HEK293 (cell line): Measurements from ENCODE around the gene PPCDC.

Experiments used
- CTCF ChIA-PET: fragments of 350-600 bp; formaldehyde crosslinking; extraction: SDS; loops from one replicate; lab custom pipeline; 2021; ENCODE audit warnings: antibody characterized with exemption; lab: Yijun Ruan, JAX
- POLR2A ChIA-PET: fragments of 300-600 bp; formaldehyde crosslinking; extraction: SDS; loops from one replicate; lab custom pipeline; 2020; ENCODE audit warnings: antibody characterized with exemption, inconsistent platforms; lab: Yijun Ruan, JAX
- H3K27ac ChIP-seq: fragments of 200-500 bp; sonication (Bioruptor generic); 2 replicates; pipeline ENCODE4 v1.5.1; 2014; ENCODE audit warnings: low read depth, low read length, control low read depth, inconsistent platforms; ENCODE audit errors: extremely low read depth
- H3K36me3 ChIP-seq, 2 experiments: fragments of 200-500 bp in 1 of 2; sonication (Bioruptor generic) in 1 of 2; 1 replicate in 1 of 2; 2 replicates in 1 of 2; pipeline ENCODE4 v1.5.1; 2014 to 2017; ENCODE audit warnings: inconsistent platforms in 2 of 2, low read length in 2 of 2; ENCODE audit not compliant: control insufficient read depth in 2 of 2, insufficient read depth in 1 of 2
- H3K4me1 ChIP-seq: fragments of 200-500 bp; sonication (Bioruptor generic); 2 replicates; pipeline ENCODE4 v1.5.1; 2014; ENCODE audit warnings: mild to moderate bottlenecking, low read length, inconsistent platforms; ENCODE audit not compliant: control insufficient read depth, insufficient read depth
- H3K4me3 ChIP-seq: 2 replicates; pipeline ENCODE4 v1.5.1; 2011; ENCODE audit warnings: low read depth, mild to moderate bottlenecking, control low read depth, low read length, moderate library complexity
- H3K9me3 ChIP-seq: fragments of 200-500 bp; sonication (Bioruptor generic); 2 replicates; pipeline ENCODE4 v1.5.1; 2014; ENCODE audit warnings: low read depth, low read length, inconsistent platforms; ENCODE audit not compliant: control insufficient read depth, insufficient read depth
- MEIS1 ChIP-seq: sonication (generic); formaldehyde crosslinking; IDR thresholded peaks from 2 replicates; pipeline ENCODE4 v1.8.1; 2022; ENCODE audit warnings: missing genetic modification reagents, mild to moderate bottlenecking, borderline replicate concordance
- PRDM1 ChIP-seq: fragments of 450-650 bp; formaldehyde crosslinking; IDR thresholded peaks from 2 replicates; pipeline ENCODE4; 2016; ENCODE audit warnings: missing biosample characterization, missing genetic modification characterization
- SP3 ChIP-seq: fragments of 450-650 bp; formaldehyde crosslinking; IDR thresholded peaks from 2 replicates; pipeline ENCODE4 v1.5.1; 2016; ENCODE audit warnings: missing biosample characterization, missing genetic modification characterization
- ZEB2 ChIP-seq: fragments of 450-650 bp; formaldehyde crosslinking; IDR thresholded peaks from 2 replicates; pipeline ENCODE4 v1.5.1; 2016; ENCODE audit warnings: missing biosample characterization, missing genetic modification characterization
- ZFP3 ChIP-seq: fragments of 450-650 bp; formaldehyde crosslinking; IDR thresholded peaks from 2 replicates; pipeline ENCODE4 v1.5.1; 2016; ENCODE audit warnings: low read depth, missing biosample characterization, missing genetic modification characterization
- ZNF121 ChIP-seq: fragments of 450-650 bp; formaldehyde crosslinking; IDR thresholded peaks from 2 replicates; pipeline ENCODE4 v1.5.1; 2016; ENCODE audit warnings: missing biosample characterization, missing genetic modification characterization
- ZNF169 ChIP-seq: fragments of 450-650 bp; formaldehyde crosslinking; IDR thresholded peaks from 2 replicates; pipeline ENCODE4 v1.5.1; 2016; ENCODE audit warnings: missing biosample characterization, missing genetic modification characterization
- ZNF24 ChIP-seq: fragments of 450-650 bp; formaldehyde crosslinking; IDR thresholded peaks from 2 replicates; pipeline ENCODE4 v1.5.1; 2016; ENCODE audit warnings: missing biosample characterization, missing genetic modification characterization
- ZNF354C ChIP-seq: fragments of 450-650 bp; formaldehyde crosslinking; IDR thresholded peaks from 2 replicates; pipeline ENCODE4 v1.5.1; 2016; ENCODE audit warnings: missing biosample characterization, missing genetic modification characterization, low read depth, borderline replicate concordance
- ZNF501 ChIP-seq: fragments of 450-650 bp; formaldehyde crosslinking; IDR thresholded peaks from 2 replicates; pipeline ENCODE4 v1.5.1; 2016; ENCODE audit warnings: missing biosample characterization, missing genetic modification characterization
- ZNF521 ChIP-seq: fragments of 450-650 bp; formaldehyde crosslinking; IDR thresholded peaks from 2 replicates; pipeline ENCODE4 v1.5.1; 2017; ENCODE audit warnings: missing biosample characterization, mild to moderate bottlenecking, missing genetic modification characterization
- ZNF529 ChIP-seq: fragments of 450-650 bp; formaldehyde crosslinking; IDR thresholded peaks from 2 replicates; pipeline ENCODE4 v1.5.1; 2017; ENCODE audit warnings: missing genetic modification characterization, missing biosample characterization; ENCODE audit not compliant: insufficient replicate concordance
- ZNF549 ChIP-seq: fragments of 450-650 bp; IDR thresholded peaks from 2 replicates; pipeline ENCODE4 v1.5.1; 2018; ENCODE audit warnings: missing biosample characterization, missing genetic modification characterization, mild to moderate bottlenecking, inconsistent platforms, moderate library complexity
- ZNF658 ChIP-seq: fragments of 450-650 bp; formaldehyde crosslinking; IDR thresholded peaks from 2 replicates; pipeline ENCODE4; 2016; ENCODE audit warnings: missing biosample characterization, missing genetic modification characterization
- ZNF701 ChIP-seq: fragments of 450-650 bp; formaldehyde crosslinking; IDR thresholded peaks from 2 replicates; pipeline ENCODE4 v1.5.1; 2016; ENCODE audit warnings: missing biosample characterization, missing genetic modification characterization
- ZNF776 ChIP-seq: fragments of 450-650 bp; formaldehyde crosslinking; IDR thresholded peaks from 2 replicates; pipeline ENCODE4 v1.5.0; 2017; ENCODE audit warnings: missing biosample characterization, missing genetic modification characterization, borderline replicate concordance
- ZNF830 ChIP-seq: fragments of 450-650 bp; IDR thresholded peaks from 2 replicates; pipeline ENCODE4 v1.5.0; 2018; ENCODE audit warnings: missing biosample characterization, missing genetic modification characterization, low read depth, mild to moderate bottlenecking, moderate library complexity
- ZSCAN30 ChIP-seq: fragments of 450-650 bp; IDR thresholded peaks from 2 replicates; pipeline ENCODE4 v1.5.1; 2018; ENCODE audit warnings: missing biosample characterization, mild to moderate bottlenecking, missing genetic modification characterization, moderate library complexity
- TF ChIP-seq, protein P1 (sequence below): fragments of 450-650 bp; IDR thresholded peaks from 2 replicates; pipeline ENCODE4 v1.5.1; 2018; ENCODE audit warnings: missing biosample characterization, missing genetic modification characterization
- TF ChIP-seq, protein P2 (sequence below): fragments of 450-650 bp; formaldehyde crosslinking; IDR thresholded peaks from 2 replicates; pipeline ENCODE4 v1.5.1; 2016; ENCODE audit warnings: missing biosample characterization, missing genetic modification characterization, low read depth
- TF ChIP-seq, protein P3 (sequence below): fragments of 450-650 bp; formaldehyde crosslinking; conservative IDR thresholded peaks from 2 replicates; pipeline ENCODE4 v1.5.1; 2016; ENCODE audit warnings: low read depth, missing biosample characterization, missing genetic modification characterization

Gene PPCDC

DNA sequence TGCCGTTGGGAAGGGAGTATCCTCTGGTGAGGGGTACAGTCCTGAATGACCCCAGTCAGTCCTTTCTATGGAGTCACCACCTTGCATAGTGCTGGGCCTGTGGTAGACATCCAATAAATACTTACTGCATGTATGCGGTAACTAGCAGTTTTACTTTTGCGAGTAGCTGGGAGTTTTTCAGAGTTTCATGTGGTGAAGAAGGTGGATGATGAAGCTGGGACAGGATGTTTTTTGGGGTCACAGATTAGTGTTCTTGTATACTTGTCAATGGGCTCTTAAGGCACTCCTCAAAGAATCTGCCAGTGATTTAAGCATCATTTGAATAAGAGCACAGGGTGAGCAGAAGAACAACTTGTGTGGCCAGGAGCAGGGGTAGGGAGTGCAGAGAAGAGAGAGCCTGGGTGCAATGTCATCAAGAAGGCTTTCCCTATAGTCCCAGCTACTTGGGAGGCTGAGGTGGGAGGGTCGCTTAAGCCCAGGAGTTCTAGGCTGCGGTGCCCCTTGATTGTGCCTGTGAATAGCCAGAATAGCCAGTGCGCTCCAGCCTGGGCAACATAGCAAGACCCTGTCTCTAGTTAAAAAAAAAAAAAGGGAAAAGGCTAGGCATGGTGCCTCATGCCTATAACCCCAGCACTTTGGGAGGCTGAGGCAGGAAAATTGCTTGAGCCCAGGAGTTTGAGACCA, 22.1 kb downstream of the PPCDC start:
- peaks cover 0 to 41% of the 10 kb centered on the region in 2 experiments; a peak in 2 of 3 replicates for H3K36me3 ChIP-seq
- no peak overlapping the region for H3K27ac ChIP-seq
- no peak overlapping the region for H3K4me3 ChIP-seq
- ChIA-PET POLR2A (interaction anchor here (0.6 to 2.1 kb wide), 3 partner anchors 54 to 170 kb away, joined by 3 to 6 read pairs (median 5); no protein-coding TSS in a partner anchor), CTCF (interaction anchor here (1.0 to 1.4 kb wide), 3 partner anchors 8 to 160 kb away, joined by 3 to 5 read pairs (median 4); no protein-coding TSS in a partner anchor)
- no peak for TF ChIP-seq ZEB2 (tag by site-specific recombination)
- no peak for TF ChIP-seq ZFP3 (tag by site-specific recombination)
- no peak for TF ChIP-seq ZNF521 (tag by site-specific recombination)
- TF ChIP-seq ZNF121 (tag by site-specific recombination) = peak; percentile 71; the same call in 1 of the 2 replicates
- no peak for TF ChIP-seq ZNF501 (tag by site-specific recombination)
- no peak for TF ChIP-seq ZNF776 (tag by site-specific recombination)
- no peak for TF ChIP-seq MEIS1 (CRISPR knock-in tag)
- H3K9me3 ChIP-seq = no peaks in the 10 kb centered on the region
- H3K4me1 ChIP-seq = peaks cover 13% of the 10 kb centered on the region

DNA sequence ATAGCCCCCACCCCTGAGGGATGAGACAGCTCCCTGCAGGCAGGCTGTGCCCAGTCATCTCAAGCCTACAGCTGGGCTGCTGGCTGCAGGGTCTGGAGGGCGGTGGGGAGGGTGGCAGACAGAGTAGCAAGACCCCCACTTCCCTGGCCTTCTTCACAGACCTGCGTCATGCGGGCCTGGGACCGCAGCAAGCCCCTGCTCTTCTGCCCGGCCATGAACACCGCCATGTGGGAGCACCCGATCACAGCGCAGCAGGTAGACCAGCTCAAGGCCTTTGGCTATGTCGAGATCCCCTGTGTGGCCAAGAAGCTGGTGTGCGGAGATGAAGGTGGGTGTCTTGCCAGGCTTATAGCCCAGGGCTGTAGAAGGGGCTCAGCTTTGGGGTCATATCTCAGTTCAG, 25.0 kb downstream of the PPCDC start:
- Histone ChIP-seq H3K36me3 (peaks cover 0 to 36% of the 10 kb centered on the region in 2 experiments; a peak in 2 of 3 replicates), H3K27ac (no peak overlapping the region), H3K9me3 (no peaks in the 10 kb centered on the region), H3K4me1 (peaks cover 8% of the 10 kb centered on the region; the same call in 1 of the 2 replicates), H3K4me3 (no peak overlapping the region)
- TF ChIP-seq ZNF701 = no peak
- TF ChIP-seq SP3 (tag by site-specific recombination) = no peak
- TF ChIP-seq ZNF549 (tag by site-specific recombination) = no peak
- TF ChIP-seq, protein P1, sequence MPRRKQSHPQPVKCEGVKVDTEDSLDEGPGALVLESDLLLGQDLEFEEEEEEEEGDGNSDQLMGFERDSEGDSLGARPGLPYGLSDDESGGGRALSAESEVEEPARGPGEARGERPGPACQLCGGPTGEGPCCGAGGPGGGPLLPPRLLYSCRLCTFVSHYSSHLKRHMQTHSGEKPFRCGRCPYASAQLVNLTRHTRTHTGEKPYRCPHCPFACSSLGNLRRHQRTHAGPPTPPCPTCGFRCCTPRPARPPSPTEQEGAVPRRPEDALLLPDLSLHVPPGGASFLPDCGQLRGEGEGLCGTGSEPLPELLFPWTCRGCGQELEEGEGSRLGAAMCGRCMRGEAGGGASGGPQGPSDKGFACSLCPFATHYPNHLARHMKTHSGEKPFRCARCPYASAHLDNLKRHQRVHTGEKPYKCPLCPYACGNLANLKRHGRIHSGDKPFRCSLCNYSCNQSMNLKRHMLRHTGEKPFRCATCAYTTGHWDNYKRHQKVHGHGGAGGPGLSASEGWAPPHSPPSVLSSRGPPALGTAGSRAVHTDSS (tag by site-specific recombination) = no peak
- no peak for TF ChIP-seq ZNF24 (tag by site-specific recombination)
- no peak for TF ChIP-seq ZNF529 (tag by site-specific recombination)
- no peak for TF ChIP-seq ZNF658 (tag by site-specific recombination)
- TF ChIP-seq, protein P2, sequence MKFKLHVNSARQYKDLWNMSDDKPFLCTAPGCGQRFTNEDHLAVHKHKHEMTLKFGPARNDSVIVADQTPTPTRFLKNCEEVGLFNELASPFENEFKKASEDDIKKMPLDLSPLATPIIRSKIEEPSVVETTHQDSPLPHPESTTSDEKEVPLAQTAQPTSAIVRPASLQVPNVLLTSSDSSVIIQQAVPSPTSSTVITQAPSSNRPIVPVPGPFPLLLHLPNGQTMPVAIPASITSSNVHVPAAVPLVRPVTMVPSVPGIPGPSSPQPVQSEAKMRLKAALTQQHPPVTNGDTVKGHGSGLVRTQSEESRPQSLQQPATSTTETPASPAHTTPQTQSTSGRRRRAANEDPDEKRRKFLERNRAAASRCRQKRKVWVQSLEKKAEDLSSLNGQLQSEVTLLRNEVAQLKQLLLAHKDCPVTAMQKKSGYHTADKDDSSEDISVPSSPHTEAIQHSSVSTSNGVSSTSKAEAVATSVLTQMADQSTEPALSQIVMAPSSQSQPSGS (tag by site-specific recombination) = no peak
- TF ChIP-seq ZNF354C (tag by site-specific recombination) = no peak
- TF ChIP-seq PRDM1 = no peak
- TF ChIP-seq ZNF169 = no peak
- no peak for TF ChIP-seq ZSCAN30
- no peak for TF ChIP-seq ZNF830 (tag by site-specific recombination)
- TF ChIP-seq, protein P3, sequence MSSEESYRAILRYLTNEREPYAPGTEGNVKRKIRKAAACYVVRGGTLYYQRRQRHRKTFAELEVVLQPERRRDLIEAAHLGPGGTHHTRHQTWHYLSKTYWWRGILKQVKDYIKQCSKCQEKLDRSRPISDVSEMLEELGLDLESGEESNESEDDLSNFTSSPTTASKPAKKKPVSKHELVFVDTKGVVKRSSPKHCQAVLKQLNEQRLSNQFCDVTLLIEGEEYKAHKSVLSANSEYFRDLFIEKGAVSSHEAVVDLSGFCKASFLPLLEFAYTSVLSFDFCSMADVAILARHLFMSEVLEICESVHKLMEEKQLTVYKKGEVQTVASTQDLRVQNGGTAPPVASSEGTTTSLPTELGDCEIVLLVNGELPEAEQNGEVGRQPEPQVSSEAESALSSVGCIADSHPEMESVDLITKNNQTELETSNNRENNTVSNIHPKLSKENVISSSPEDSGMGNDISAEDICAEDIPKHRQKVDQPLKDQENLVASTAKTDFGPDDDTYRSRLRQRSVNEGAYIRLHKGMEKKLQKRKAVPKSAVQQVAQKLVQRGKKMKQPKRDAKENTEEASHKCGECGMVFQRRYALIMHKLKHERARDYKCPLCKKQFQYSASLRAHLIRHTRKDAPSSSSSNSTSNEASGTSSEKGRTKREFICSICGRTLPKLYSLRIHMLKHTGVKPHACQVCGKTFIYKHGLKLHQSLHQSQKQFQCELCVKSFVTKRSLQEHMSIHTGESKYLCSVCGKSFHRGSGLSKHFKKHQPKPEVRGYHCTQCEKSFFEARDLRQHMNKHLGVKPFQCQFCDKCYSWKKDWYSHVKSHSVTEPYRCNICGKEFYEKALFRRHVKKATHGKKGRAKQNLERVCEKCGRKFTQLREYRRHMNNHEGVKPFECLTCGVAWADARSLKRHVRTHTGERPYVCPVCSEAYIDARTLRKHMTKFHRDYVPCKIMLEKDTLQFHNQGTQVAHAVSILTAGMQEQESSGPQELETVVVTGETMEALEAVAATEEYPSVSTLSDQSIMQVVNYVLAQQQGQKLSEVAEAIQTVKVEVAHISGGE = no peak
- ChIA-PET POLR2A (interaction anchor here (0.5 kb wide), 1 partner anchor 192 kb away, joined by 10 read pairs; no protein-coding TSS in a partner anchor), CTCF (interaction anchor here (0.5 to 2.5 kb wide), 4 partner anchors 8 to 98 kb away, joined by 3 to 8 read pairs (median 3); no protein-coding TSS in a partner anchor)
